ENCODE measurements around the gene CAMTA1.

CAMTA1 gene

GRCh38 chr1:7625401-7625800 is 840.1 kb downstream of the CAMTA1 start:
- Histone ChIP-seq H3K4me1 (ENCODE audit: control insufficient read depth, insufficient read depth, low read length) (no peaks in the 10 kb centered on the region), H3K9me3 (ENCODE audit: control insufficient read depth, low read length) (no peaks in the 10 kb centered on the region), H3K36me3 (ENCODE audit: control insufficient read depth, insufficient read depth, low read length) (no peaks in the 10 kb centered on the region), H3K27me3 (ENCODE audit: control insufficient read depth, insufficient read depth, low read length, poor library complexity, severe bottlenecking) (no peaks in the 10 kb centered on the region), H3K4me3 (ENCODE audit: insufficient read depth, low read depth, low read length) (no peak overlapping the region), H3K27ac (ENCODE audit: insufficient read depth, low read depth, low read length, poor library complexity, severe bottlenecking) (no peak overlapping the region)
- WGBS, 2 experiments: 94% methylated on average over 12 of the region's 12 CpGs

- Histone ChIP-seq H3K36me3 (ENCODE audit: control insufficient read depth, insufficient read depth, low read length) (no peaks in the 10 kb centered on the region), H3K9me3 (ENCODE audit: control insufficient read depth, low read length) (no peaks in the 10 kb centered on the region), H3K27me3 (ENCODE audit: control insufficient read depth, insufficient read depth, low read length, poor library complexity, severe bottlenecking) (no peaks in the 10 kb centered on the region), H3K27ac (ENCODE audit: insufficient read depth, low read depth, low read length, poor library complexity, severe bottlenecking) (no peak overlapping the region), H3K4me1 (ENCODE audit: control insufficient read depth, insufficient read depth, low read length) (no peaks in the 10 kb centered on the region), H3K4me3 (ENCODE audit: insufficient read depth, low read depth, low read length) (no peak overlapping the region)
- 90% methylated on average over 4 of the region's 4 CpGs for WGBS, 2 experiments
Observed at GRCh38 chr1:7628273-7628672, 843.0 kb downstream of the CAMTA1 start.

GRCh38 chr1:7629011-7629410 is 843.8 kb downstream of the CAMTA1 start:
- no peaks in the 10 kb centered on the region for H3K36me3 ChIP-seq (ENCODE audit: control insufficient read depth, insufficient read depth, low read length)
- H3K27ac ChIP-seq (ENCODE audit: insufficient read depth, low read depth, low read length, poor library complexity, severe bottlenecking): no peak overlapping the region
- H3K27me3 ChIP-seq (ENCODE audit: control insufficient read depth, insufficient read depth, low read length, poor library complexity, severe bottlenecking): no peaks in the 10 kb centered on the region
- no peaks in the 10 kb centered on the region for H3K9me3 ChIP-seq (ENCODE audit: control insufficient read depth, low read length)
- WGBS, 2 experiments: 90 to 95% methylated on average over 8 of the region's 8 CpGs
- no peaks in the 10 kb centered on the region for H3K4me1 ChIP-seq (ENCODE audit: control insufficient read depth, insufficient read depth, low read length)
- H3K4me3 ChIP-seq (ENCODE audit: insufficient read depth, low read depth, low read length): no peak overlapping the region

- WGBS, 2 experiments: 94% methylated on average over 22 of the region's 22 CpGs
- H3K4me3 ChIP-seq (ENCODE audit: insufficient read depth, low read depth, low read length): no peak overlapping the region
- no peaks in the 10 kb centered on the region for H3K27me3 ChIP-seq (ENCODE audit: control insufficient read depth, insufficient read depth, low read length, poor library complexity, severe bottlenecking)
- no peak overlapping the region for H3K27ac ChIP-seq (ENCODE audit: insufficient read depth, low read depth, low read length, poor library complexity, severe bottlenecking)
- H3K9me3 ChIP-seq (ENCODE audit: control insufficient read depth, low read length): no peaks in the 10 kb centered on the region
- no peaks in the 10 kb centered on the region for H3K4me1 ChIP-seq (ENCODE audit: control insufficient read depth, insufficient read depth, low read length)
- H3K36me3 ChIP-seq (ENCODE audit: control insufficient read depth, insufficient read depth, low read length): no peaks in the 10 kb centered on the region
Observed at GRCh38 chr1:7629465-7630195, 844.4 kb downstream of the CAMTA1 start.

GRCh38 chr1:7630378-7630777 is 845.1 kb downstream of the CAMTA1 start:
- 89% methylated on average over 8 of the region's 8 CpGs for WGBS, 2 experiments
- Histone ChIP-seq H3K27me3 (ENCODE audit: control insufficient read depth, insufficient read depth, low read length, poor library complexity, severe bottlenecking) (no peaks in the 10 kb centered on the region), H3K27ac (ENCODE audit: insufficient read depth, low read depth, low read length, poor library complexity, severe bottlenecking) (no peak overlapping the region)

GRCh38 chr1:7632176-7632575 is 846.9 kb downstream of the CAMTA1 start:
- Histone ChIP-seq H3K36me3 (ENCODE audit: control insufficient read depth, insufficient read depth, low read length) (no peaks in the 10 kb centered on the region), H3K27me3 (ENCODE audit: control insufficient read depth, insufficient read depth, low read length, poor library complexity, severe bottlenecking) (no peaks in the 10 kb centered on the region), H3K27ac (ENCODE audit: insufficient read depth, low read depth, low read length, poor library complexity, severe bottlenecking) (no peak overlapping the region), H3K4me3 (ENCODE audit: insufficient read depth, low read depth, low read length) (no peak overlapping the region), H3K9me3 (ENCODE audit: control insufficient read depth, low read length) (no peaks in the 10 kb centered on the region), H3K4me1 (ENCODE audit: control insufficient read depth, insufficient read depth, low read length) (no peaks in the 10 kb centered on the region)
- 92 to 94% methylated on average over 15 to 16 of the region's 16 CpGs for WGBS, 2 experiments

More at GRCh38 chr1:7630378-7630777, 845.1 kb downstream of the CAMTA1 start:
- Histone ChIP-seq H3K36me3 (ENCODE audit: control insufficient read depth, insufficient read depth, low read length) (no peaks in the 10 kb centered on the region), H3K9me3 (ENCODE audit: control insufficient read depth, low read length) (no peaks in the 10 kb centered on the region), H3K4me1 (ENCODE audit: control insufficient read depth, insufficient read depth, low read length) (no peaks in the 10 kb centered on the region), H3K4me3 (ENCODE audit: insufficient read depth, low read depth, low read length) (no peak overlapping the region)

GRCh38 chr1:7632681-7633080 is 847.4 kb downstream of the CAMTA1 start:
- no peaks in the 10 kb centered on the region for H3K9me3 ChIP-seq (ENCODE audit: control insufficient read depth, low read length)
- no peak overlapping the region for H3K4me3 ChIP-seq (ENCODE audit: insufficient read depth, low read depth, low read length)
- no peak overlapping the region for H3K27ac ChIP-seq (ENCODE audit: insufficient read depth, low read depth, low read length, poor library complexity, severe bottlenecking)
- 80 to 82% methylated on average over 9 of the region's 9 CpGs for WGBS, 2 experiments
- H3K4me1 ChIP-seq (ENCODE audit: control insufficient read depth, insufficient read depth, low read length): no peaks in the 10 kb centered on the region
- H3K36me3 ChIP-seq (ENCODE audit: control insufficient read depth, insufficient read depth, low read length): no peaks in the 10 kb centered on the region
- no peaks in the 10 kb centered on the region for H3K27me3 ChIP-seq (ENCODE audit: control insufficient read depth, insufficient read depth, low read length, poor library complexity, severe bottlenecking)

- no peaks in the 10 kb centered on the region for H3K4me1 ChIP-seq (ENCODE audit: control insufficient read depth, insufficient read depth, low read length)
- WGBS, 2 experiments: 93 to 94% methylated on average over 25 of the region's 25 CpGs
- H3K9me3 ChIP-seq (ENCODE audit: control insufficient read depth, low read length): no peaks in the 10 kb centered on the region
- no peak overlapping the region for H3K4me3 ChIP-seq (ENCODE audit: insufficient read depth, low read depth, low read length)
- no peaks in the 10 kb centered on the region for H3K36me3 ChIP-seq (ENCODE audit: control insufficient read depth, insufficient read depth, low read length)
- H3K27ac ChIP-seq (ENCODE audit: insufficient read depth, low read depth, low read length, poor library complexity, severe bottlenecking): no peak overlapping the region
- no peaks in the 10 kb centered on the region for H3K27me3 ChIP-seq (ENCODE audit: control insufficient read depth, insufficient read depth, low read length, poor library complexity, severe bottlenecking)
Observed at GRCh38 chr1:7633506-7634245, 848.4 kb downstream of the CAMTA1 start.

GRCh38 chr1:7634546-7635240 is 849.4 kb downstream of the CAMTA1 start:
- Histone ChIP-seq H3K27ac (ENCODE audit: insufficient read depth, low read depth, low read length, poor library complexity, severe bottlenecking) (no peak overlapping the region), H3K4me3 (ENCODE audit: insufficient read depth, low read depth, low read length) (no peak overlapping the region), H3K36me3 (ENCODE audit: control insufficient read depth, insufficient read depth, low read length) (no peaks in the 10 kb centered on the region), H3K9me3 (ENCODE audit: control insufficient read depth, low read length) (no peaks in the 10 kb centered on the region), H3K4me1 (ENCODE audit: control insufficient read depth, insufficient read depth, low read length) (no peaks in the 10 kb centered on the region), H3K27me3 (ENCODE audit: control insufficient read depth, insufficient read depth, low read length, poor library complexity, severe bottlenecking) (no peaks in the 10 kb centered on the region)
- WGBS, 2 experiments: 85 to 89% methylated on average over 12 to 13 of the region's 13 CpGs
